MM.1S (cell line): Measurements from ENCODE around the gene SSH3.

ENCODE experiments used
- EZH2 ChIP-seq: fragments of 300-600 bp; sonication (generic); optimal IDR thresholded peaks from 2 replicates; pipeline ENCODE3; 2017; ENCODE audit warnings: low read depth, mild to moderate bottlenecking, antibody characterized with exemption, low read length, mixed read lengths
- TF ChIP-seq, protein P1 (sequence below): fragments of 300-600 bp; sonication (generic); IDR thresholded peaks from 2 replicates; pipeline ENCODE4 v1.5.1; 2016; ENCODE audit warnings: antibody characterized with exemption, low read length, mixed read lengths

DNA sequence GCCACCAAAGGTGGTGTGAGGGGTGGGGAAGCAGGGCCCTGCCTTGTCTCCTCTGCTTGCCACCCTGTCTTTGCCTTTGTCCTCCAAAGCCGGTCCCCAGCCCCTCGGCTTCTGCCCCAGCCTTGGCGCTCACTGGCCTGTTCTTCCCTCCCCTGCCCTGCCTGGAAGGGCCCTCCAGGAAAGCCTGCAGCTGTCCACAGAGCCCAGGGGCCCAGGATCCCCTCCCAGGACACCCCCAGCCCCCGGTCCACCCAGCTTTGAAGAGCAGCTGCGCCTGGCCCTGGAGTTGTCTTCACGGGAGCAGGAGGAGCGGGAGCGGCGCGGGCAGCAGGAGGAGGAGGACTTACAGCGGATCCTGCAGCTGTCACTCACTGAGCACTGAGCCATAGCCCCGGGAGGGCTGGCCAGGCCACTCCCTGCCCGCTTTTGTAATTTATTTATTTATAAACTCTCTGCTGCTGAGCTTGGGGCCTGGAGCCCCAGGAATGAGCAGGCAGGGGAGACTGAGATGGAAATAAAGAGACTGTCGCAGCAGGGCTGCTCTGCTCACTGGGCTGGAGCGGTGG, 1.3 kb upstream of the SSH3 start:
- TF ChIP-seq, protein P1, sequence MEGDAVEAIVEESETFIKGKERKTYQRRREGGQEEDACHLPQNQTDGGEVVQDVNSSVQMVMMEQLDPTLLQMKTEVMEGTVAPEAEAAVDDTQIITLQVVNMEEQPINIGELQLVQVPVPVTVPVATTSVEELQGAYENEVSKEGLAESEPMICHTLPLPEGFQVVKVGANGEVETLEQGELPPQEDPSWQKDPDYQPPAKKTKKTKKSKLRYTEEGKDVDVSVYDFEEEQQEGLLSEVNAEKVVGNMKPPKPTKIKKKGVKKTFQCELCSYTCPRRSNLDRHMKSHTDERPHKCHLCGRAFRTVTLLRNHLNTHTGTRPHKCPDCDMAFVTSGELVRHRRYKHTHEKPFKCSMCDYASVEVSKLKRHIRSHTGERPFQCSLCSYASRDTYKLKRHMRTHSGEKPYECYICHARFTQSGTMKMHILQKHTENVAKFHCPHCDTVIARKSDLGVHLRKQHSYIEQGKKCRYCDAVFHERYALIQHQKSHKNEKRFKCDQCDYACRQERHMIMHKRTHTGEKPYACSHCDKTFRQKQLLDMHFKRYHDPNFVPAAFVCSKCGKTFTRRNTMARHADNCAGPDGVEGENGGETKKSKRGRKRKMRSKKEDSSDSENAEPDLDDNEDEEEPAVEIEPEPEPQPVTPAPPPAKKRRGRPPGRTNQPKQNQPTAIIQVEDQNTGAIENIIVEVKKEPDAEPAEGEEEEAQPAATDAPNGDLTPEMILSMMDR = no peak
- no peak for TF ChIP-seq EZH2
